B cell (primary cell): Measurements from ENCODE around the gene NDEL1. TPM values are rescaled to one million over a fixed set of nuclear protein-coding genes. Genes with fewer than 3 reads are reported as not detected.

ENCODE experiments used
- ATAC-seq: fragments of 200-7000 bp; cut with Tn5 transposase; one replicate; pipeline ENCODE4 v1.10.0; 2021; ENCODE audit warnings: low read depth, mild to moderate bottlenecking, moderate number of reproducible peaks, moderate library complexity
- CTCF ChIA-PET: fragments of 350-600 bp; sonication (Branson Sonifier 250); formaldehyde crosslinking; loops from one replicate; lab custom pipeline; 2021; ENCODE audit warnings: antibody characterized with exemption, inconsistent platforms; lab: Charles Lee
- POLR2A ChIA-PET: fragments of 350-600 bp; sonication (Branson Sonifier 250); formaldehyde crosslinking; loops from one replicate; lab custom pipeline; 2021; ENCODE audit warnings: antibody characterized with exemption; lab: Charles Lee
- DNase-seq: peaks from one replicate; pipeline ENCODE4 v3.0.0; 2013
- H2AFZ ChIP-seq: 2 replicates; pipeline ENCODE4 v1.6.1; 2012; ENCODE audit warnings: mild to moderate bottlenecking, low read depth, low read length; ENCODE audit not compliant: insufficient read depth, poor library complexity, severe bottlenecking
- H3K27ac ChIP-seq, 2 donors: 1 replicate in 1 of 2; 2 replicates in 1 of 2; pipeline ENCODE4 v1.5.1; 2012 to 2013; ENCODE audit warnings: low read length in 2 of 2, mild to moderate bottlenecking in 2 of 2, moderate library complexity in 1 of 2
- H3K27me3 ChIP-seq, 4 experiments: fragments of 200-600 bp in 1 of 4; sonication (generic) in 1 of 4; replicated peaks in 1 of 4; 1 replicate in 2 of 4; 2 replicates in 2 of 4; pipeline versions ENCODE4 v1.6.1 to v1.7.0; 2013 to 2016; ENCODE audit warnings: low read length in 3 of 4, mild to moderate bottlenecking in 2 of 4, mixed read lengths in 1 of 4, moderate library complexity in 1 of 4; ENCODE audit not compliant: insufficient read depth in 4 of 4, control insufficient read depth in 3 of 4; ENCODE audit errors: control extremely low read depth in 1 of 4
- H3K36me3 ChIP-seq, 2 experiments: replicated peaks in 1 of 2; 1 replicate in 1 of 2; 2 replicates in 1 of 2; pipeline versions ENCODE4 v1.6.1 to v1.7.1; 2013; ENCODE audit warnings: low read length in 1 of 2; ENCODE audit not compliant: insufficient read depth in 2 of 2, control insufficient read depth in 1 of 2; ENCODE audit errors: control extremely low read depth in 1 of 2, extremely low read depth in 1 of 2
- H3K4me1 ChIP-seq, 2 donors: fragments of 200-600 bp in 1 of 2; sonication (generic) in 1 of 2; 1 replicate in 1 of 2; 2 replicates in 1 of 2; pipeline versions ENCODE4 v1.5.1 to v1.6.1; 2013 to 2017; ENCODE audit warnings: low read length in 2 of 2; ENCODE audit not compliant: control insufficient read depth in 2 of 2, insufficient read depth in 2 of 2
- H3K4me2 ChIP-seq: replicated peaks from 2 replicates; pipeline ENCODE3; 2012; ENCODE audit warnings: mild to moderate bottlenecking, low read depth, low read length; ENCODE audit not compliant: poor library complexity, severe bottlenecking
- H3K4me3 ChIP-seq, 5 experiments: fragments of 200-600 bp in 1 of 5; sonication (generic) in 1 of 5; 1 replicate in 3 of 5; 2 replicates in 2 of 5; pipeline versions ENCODE4 v1.5.1 to v1.7.0; 2011 to 2016; ENCODE audit warnings: low read length in 4 of 5, mild to moderate bottlenecking in 4 of 5, low read depth in 2 of 5, control low read depth in 1 of 5, moderate library complexity in 1 of 5; ENCODE audit not compliant: insufficient read depth in 1 of 5; ENCODE audit errors: control extremely low read depth in 1 of 5, extremely low read depth in 1 of 5
- H3K79me2 ChIP-seq: fragments of 200-600 bp; sonication (generic); one replicate; pipeline ENCODE4 v1.6.0; 2016; ENCODE audit warnings: low read length; ENCODE audit not compliant: control insufficient read depth, insufficient read depth
- H3K9ac ChIP-seq: fragments of 200-600 bp; sonication (generic); 2 replicates; pipeline ENCODE4 v1.6.1; 2017; ENCODE audit warnings: mild to moderate bottlenecking, low read length, moderate library complexity
- H3K9me3 ChIP-seq, 3 donors: one replicate each; pipeline versions ENCODE4 v1.6.1 to v1.7.1; 2013; ENCODE audit warnings: low read length in 2 of 3; ENCODE audit not compliant: control insufficient read depth in 2 of 3, insufficient read depth in 1 of 3; ENCODE audit errors: control extremely low read depth in 1 of 3
- H4K20me1 ChIP-seq: 2 replicates; pipeline ENCODE4 v1.6.0; 2012; ENCODE audit warnings: mild to moderate bottlenecking, low read length; ENCODE audit not compliant: insufficient read depth, control insufficient read depth, poor library complexity, severe bottlenecking
- H3K27ac Mint-ChIP-seq: one replicate; pipeline ENCODE4 v1.8.0; 2021; ENCODE audit warnings: mixed read lengths
- H3K27me3 Mint-ChIP-seq: one replicate; pipeline ENCODE4 v1.8.0; 2021; ENCODE audit warnings: mixed read lengths
- H3K4me1 Mint-ChIP-seq: one replicate; pipeline ENCODE4 v1.8.0; 2021; ENCODE audit warnings: mixed read lengths
- H3K4me3 Mint-ChIP-seq: one replicate; pipeline ENCODE4 v1.8.0; 2021; ENCODE audit warnings: mixed read lengths
- H3K9me3 Mint-ChIP-seq: one replicate; pipeline ENCODE4 v1.8.0; 2022; ENCODE audit warnings: mixed read lengths; ENCODE audit not compliant: insufficient read depth
- CTCF ChIP-seq: fragments of 200-600 bp; IDR thresholded peaks from one replicate; pipeline ENCODE4 v1.8.0; 2022; ENCODE audit warnings: antibody characterized with exemption, mild to moderate bottlenecking
- EZH2 ChIP-seq: IDR thresholded peaks from 2 replicates; pipeline ENCODE4 v1.6.1; 2012; ENCODE audit warnings: borderline replicate concordance, low read depth, mild to moderate bottlenecking, moderate library complexity, low read length; ENCODE audit not compliant: insufficient read depth, poor library complexity, severe bottlenecking
- WGBS: methylation state at CpG from one replicate; pipeline ENCODE4 v1.1.5; 2013; ENCODE audit warnings: missing lambda C conversion rate; ENCODE audit not compliant: insufficient coverage; 5-methylcytosine and 5-hydroxymethylcytosine counted together
- intact Hi-C: fragments of 100-400 bp; cut with micrococcal nuclease; formaldehyde crosslinking; loops from one replicate; pipeline ENCODE4 v1.10.0; 2022
- polyA plus RNA-seq: library from polyadenylated mRNA; depleted of rRNA; stranded (reverse); fragments of >200 nt; gene quantifications from 2 replicates; pipeline ENCODE4 v1.2.3, GENCODE V29; 2012
- total RNA-seq, 2 donors: library from RNA; stranded (reverse); fragments of 120-200 nt in 1 of 2; gene quantifications; 1 replicate in 1 of 2; 2 replicates in 1 of 2; pipeline versions ENCODE4 v1.2.3 to v1.2.4, GENCODE V29; 2013 to 2022

The NDEL1 gene
- total and polyA plus RNA-seq, 2 donors (not counting 1 experiment from before 2014, with no cell fraction given): 30.2 to 108 TPM

- ChIA-PET CTCF (no interaction called here), POLR2A (no interaction called here)
- Mint-ChIP-seq H3K4me3 (no peak overlapping the region), H3K4me1 (no peaks in the 10 kb centered on the region), H3K27me3 (no peaks in the 10 kb centered on the region), H3K9me3 (no peaks in the 10 kb centered on the region), H3K27ac (no peak overlapping the region)
- Histone ChIP-seq H3K9me3 (no peaks in the 10 kb centered on the region), H3K27ac (no peak overlapping the region), H3K4me2 (no peak overlapping the region), H3K79me2 (peaks cover 31% of the 10 kb centered on the region), H4K20me1 (peaks cover 70% of the 10 kb centered on the region), H3K4me3 (no peak overlapping the region), H3K9ac (no peak overlapping the region), H2AFZ (no peak overlapping the region), H3K27me3 (no peaks in the 10 kb centered on the region), H3K4me1 (no peaks in the 10 kb centered on the region), H3K36me3 (peaks cover 0 to 76% of the 10 kb centered on the region in 2 experiments)
- no peak for ATAC-seq
- TF ChIP-seq EZH2: no peak
- no peak for TF ChIP-seq CTCF
- intact Hi-C loops: no loop called here
- WGBS: 83% methylated on average over 6 of the region's 12 CpGs
- DNase-seq: no peak
Measured at GRCh38 chr17:8465759-8466158, 30.1 kb downstream of the NDEL1 start.

GRCh38 chr17:8466456-8466855 is 30.8 kb downstream of the NDEL1 start:
- no peak for DNase-seq
- Histone ChIP-seq H4K20me1 (peaks cover 66% of the 10 kb centered on the region), H3K27me3 (no peaks in the 10 kb centered on the region), H3K36me3 (peaks cover 0 to 76% of the 10 kb centered on the region in 2 experiments), H3K9ac (no peak overlapping the region), H2AFZ (no peak overlapping the region), H3K79me2 (peaks cover 27% of the 10 kb centered on the region), H3K4me2 (no peak overlapping the region), H3K4me1 (no peaks in the 10 kb centered on the region), H3K9me3 (no peaks in the 10 kb centered on the region), H3K4me3 (no peak overlapping the region), H3K27ac (no peak overlapping the region)
- ChIA-PET POLR2A (no interaction called here), CTCF (no interaction called here)
- no peaks in the 10 kb centered on the region for H3K27me3 Mint-ChIP-seq
- no peak overlapping the region for H3K4me3 Mint-ChIP-seq
- H3K27ac Mint-ChIP-seq: no peak overlapping the region
- 75% methylated on average over 2 of the region's 3 CpGs for WGBS
- intact Hi-C loops: no loop called here
- ATAC-seq: no peak
- TF ChIP-seq CTCF: no peak
- TF ChIP-seq EZH2: no peak
- no peaks in the 10 kb centered on the region for H3K9me3 Mint-ChIP-seq
- H3K4me1 Mint-ChIP-seq: no peaks in the 10 kb centered on the region
